Neuron (in vitro differentiated cells): ENCODE results near the gene RNF223.
"Not testable (repeated sequence)": the region's sequence is repeated elsewhere in the genome, so short reads cannot be mapped to it uniquely, and the experiment has no call there.

ENCODE experiments used
- H2AFZ ChIP-seq: one replicate; pipeline ENCODE4 v1.6.1; 2013; ENCODE audit warnings: low read depth, mild to moderate bottlenecking, inconsistent platforms, low read length, moderate library complexity
- H3K27me3 ChIP-seq: one replicate; pipeline ENCODE4 v1.6.1; 2013; ENCODE audit warnings: low read length; ENCODE audit not compliant: insufficient read depth
- H3K36me3 ChIP-seq: one replicate; pipeline ENCODE4 v1.6.1; 2013; ENCODE audit warnings: low read length; ENCODE audit not compliant: insufficient read depth
- H3K4me1 ChIP-seq: one replicate; pipeline ENCODE4 v1.6.1; 2013; ENCODE audit warnings: low read length; ENCODE audit not compliant: insufficient read depth
- H3K4me3 ChIP-seq: 2 replicates; pipeline ENCODE4 v1.5.1; 2013; ENCODE audit warnings: mild to moderate bottlenecking, low read length, moderate library complexity
- H3K9me3 ChIP-seq: one replicate; pipeline ENCODE4 v1.6.1; 2013; ENCODE audit warnings: low read length

Gene RNF223

DNA sequence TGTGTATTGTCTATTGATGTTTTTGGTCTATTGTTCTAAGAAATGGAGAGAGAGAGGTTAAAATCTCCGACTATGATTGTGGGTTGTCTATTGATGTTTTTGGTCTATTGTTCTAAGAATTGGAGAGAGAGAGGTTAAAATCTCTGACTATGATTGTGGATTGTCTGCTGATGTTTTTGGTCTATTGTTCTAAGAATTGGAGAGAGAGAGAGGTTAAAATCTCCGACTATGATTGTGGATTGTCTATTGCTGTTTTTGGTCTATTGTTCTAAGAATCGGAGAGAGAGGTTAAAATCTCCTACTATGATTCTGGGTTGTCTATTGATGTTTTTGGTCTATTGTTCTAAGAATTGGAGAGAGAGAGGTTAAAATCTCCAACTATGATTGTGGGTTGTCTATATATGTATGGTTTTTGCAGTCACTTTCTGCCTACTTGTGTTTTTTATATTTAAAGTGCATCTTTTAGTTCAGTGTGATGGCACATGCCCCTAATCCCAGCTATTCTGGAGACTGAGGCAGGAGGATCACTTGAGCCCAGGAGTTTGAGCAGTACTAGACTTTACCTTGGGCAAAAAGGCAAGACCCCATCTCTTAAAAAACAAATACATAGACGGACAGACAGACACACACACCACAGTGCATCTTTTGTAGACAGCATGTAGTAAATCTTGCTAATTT, 25.5 kb upstream of the RNF223 start:
- no peaks in the 10 kb centered on the region for H3K4me1 ChIP-seq
- H2AFZ ChIP-seq, result no peak overlapping the region
- H3K4me3 ChIP-seq, result no peak overlapping the region
- H3K9me3 ChIP-seq, result peaks cover 3% of the 10 kb centered on the region
- no peaks in the 10 kb centered on the region for H3K36me3 ChIP-seq
- no peaks in the 10 kb centered on the region for H3K27me3 ChIP-seq

DNA sequence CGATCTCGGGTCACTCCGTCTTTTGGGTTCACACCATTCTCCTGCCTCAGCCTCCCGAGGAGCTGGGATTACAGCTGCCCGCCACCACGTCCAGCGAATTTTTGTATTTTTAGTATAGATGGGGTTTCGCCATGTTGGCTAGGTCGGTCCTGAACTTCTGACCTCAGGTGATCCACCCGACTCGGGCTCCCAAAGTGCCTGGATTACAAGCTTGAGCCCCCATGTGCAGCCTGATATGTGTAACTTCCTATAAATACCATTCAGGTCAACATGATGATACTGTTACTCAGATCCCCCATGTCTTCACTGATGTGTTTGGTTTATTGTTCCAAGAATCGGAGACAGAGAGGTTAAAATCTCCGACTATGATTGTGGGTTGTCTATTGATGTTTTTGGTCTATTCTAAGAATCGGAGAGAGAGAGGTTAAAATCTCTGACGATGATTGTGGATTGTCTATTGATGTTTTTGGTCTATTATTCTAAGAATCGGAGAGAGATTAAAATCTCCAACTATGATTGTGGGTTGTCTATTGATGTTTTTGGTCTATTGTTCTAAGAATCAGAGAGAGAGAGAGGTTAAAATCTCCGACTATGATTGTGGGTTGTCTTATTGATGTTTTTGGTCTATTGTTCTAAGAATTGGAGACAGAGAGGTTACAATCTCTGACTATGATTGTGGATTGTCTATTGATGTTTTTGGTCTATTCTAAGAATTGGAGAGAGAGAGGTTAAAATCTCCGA, 24.7 kb upstream of the RNF223 start:
- Histone ChIP-seq H3K36me3 (no peaks in the 10 kb centered on the region), H3K4me3 (no peak overlapping the region), H3K27me3 (no peaks in the 10 kb centered on the region), H2AFZ (no peak overlapping the region), H3K9me3 (peaks cover 3% of the 10 kb centered on the region), H3K4me1 (no peaks in the 10 kb centered on the region)

DNA sequence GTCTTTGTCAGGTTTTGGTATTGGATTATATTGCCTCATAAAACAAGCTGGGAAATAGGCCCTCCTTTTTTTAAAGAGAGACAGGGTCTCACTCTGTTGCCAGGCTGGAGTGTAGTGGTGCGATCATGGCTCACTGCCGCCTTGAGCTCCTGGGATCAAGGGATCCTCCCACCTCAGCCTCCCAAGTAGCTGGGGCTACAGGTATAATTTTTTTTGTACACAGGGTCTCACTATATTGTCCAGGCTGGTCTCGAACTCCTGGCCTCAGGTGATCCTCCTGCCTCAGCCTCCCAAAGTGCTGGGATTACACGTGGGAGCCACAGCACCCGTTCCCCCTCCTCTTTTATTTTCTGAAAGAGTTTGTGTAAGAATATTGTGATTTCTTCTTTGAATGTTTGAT, 22.0 kb upstream of the RNF223 start:
- not testable (repeated sequence) for H3K36me3 ChIP-seq, H3K27me3 ChIP-seq, H3K4me1 ChIP-seq, H3K9me3 ChIP-seq, H2AFZ ChIP-seq, H3K4me3 ChIP-seq

DNA sequence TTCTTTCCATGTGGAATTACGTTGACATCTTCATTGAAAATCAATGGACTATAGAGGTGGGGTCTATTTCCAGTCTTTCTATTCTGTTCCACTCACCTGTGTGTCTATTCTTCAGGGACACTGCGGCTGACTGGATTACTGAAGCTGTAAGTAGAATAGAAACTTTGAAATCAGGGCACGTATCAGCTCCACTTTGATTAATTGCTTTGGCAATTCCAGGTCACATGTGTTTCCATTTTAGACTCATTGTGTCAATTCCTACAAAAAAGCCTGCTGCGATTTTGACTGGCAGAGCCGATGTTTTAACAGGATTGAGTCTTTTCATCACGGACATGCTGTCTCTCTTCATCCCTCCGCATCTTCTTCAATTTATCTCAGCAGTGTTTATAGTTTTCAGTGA, 20.9 kb upstream of the RNF223 start:
- no peaks in the 10 kb centered on the region for H3K36me3 ChIP-seq
- no peak overlapping the region for H2AFZ ChIP-seq

DNA sequence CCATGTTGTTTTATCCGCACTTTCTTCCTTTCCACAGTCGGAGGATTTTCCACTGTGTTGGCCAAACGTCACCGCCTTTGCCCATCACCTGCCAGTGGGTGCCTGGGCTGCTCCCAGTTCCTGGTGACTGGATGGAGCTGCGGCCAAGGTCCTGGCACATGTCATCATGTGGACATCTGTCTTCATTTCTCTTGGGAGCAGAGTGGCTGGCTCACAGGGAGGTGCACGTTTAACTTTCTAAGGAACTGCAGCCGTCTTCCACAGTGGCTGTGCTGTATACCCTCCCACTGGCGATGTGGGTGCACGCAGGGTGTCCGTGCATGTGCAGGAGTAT, 19.5 kb upstream of the RNF223 start:
- Histone ChIP-seq H2AFZ (no peak overlapping the region), H3K4me3 (no peak overlapping the region), H3K36me3 (no peaks in the 10 kb centered on the region), H3K4me1 (no peaks in the 10 kb centered on the region), H3K9me3 (no peaks in the 10 kb centered on the region), H3K27me3 (no peaks in the 10 kb centered on the region)

More for the DNA sequence above, 20.9 kb upstream of the RNF223 start:
- Histone ChIP-seq H3K4me3 (no peak overlapping the region), H3K9me3 (no peaks in the 10 kb centered on the region), H3K27me3 (no peaks in the 10 kb centered on the region), H3K4me1 (no peaks in the 10 kb centered on the region)

DNA sequence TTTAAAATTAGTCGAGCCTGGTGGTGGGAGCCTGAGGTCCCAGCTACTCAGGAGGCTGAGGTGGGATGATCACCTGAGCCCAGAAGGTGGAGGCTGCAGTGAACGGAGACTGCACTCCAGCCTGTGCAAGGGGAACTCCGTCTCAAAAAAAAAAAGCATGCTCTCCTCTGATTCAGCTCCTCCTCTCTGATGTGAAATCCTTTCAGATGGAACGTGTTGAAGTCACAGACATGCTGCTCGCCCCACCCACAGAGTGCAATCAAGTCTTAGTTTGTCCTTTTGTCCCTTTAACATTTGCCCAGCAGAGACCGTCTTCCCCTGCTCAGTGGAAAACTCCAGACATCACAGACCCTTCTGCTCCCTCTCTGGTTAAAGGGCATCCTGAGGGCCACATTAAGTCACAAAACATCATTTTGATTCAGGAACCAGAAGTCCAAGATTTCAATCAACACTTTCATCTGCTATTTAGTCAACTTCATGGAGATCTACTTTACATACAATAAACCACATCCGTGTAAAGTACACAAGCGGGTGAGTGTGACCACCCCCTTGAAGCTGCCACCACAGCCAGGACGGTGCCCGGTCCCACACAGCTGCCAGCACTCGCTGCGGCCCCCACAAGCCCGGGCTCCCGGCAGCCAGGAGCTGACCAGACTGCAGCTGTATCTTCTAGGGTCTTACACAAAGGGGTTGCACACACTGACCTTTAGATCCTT, 18.9 kb upstream of the RNF223 start:
- Histone ChIP-seq H3K4me3 (no peak overlapping the region), H3K36me3 (no peaks in the 10 kb centered on the region), H3K9me3 (no peaks in the 10 kb centered on the region), H2AFZ (no peak overlapping the region), H3K27me3 (no peaks in the 10 kb centered on the region), H3K4me1 (no peaks in the 10 kb centered on the region)

DNA sequence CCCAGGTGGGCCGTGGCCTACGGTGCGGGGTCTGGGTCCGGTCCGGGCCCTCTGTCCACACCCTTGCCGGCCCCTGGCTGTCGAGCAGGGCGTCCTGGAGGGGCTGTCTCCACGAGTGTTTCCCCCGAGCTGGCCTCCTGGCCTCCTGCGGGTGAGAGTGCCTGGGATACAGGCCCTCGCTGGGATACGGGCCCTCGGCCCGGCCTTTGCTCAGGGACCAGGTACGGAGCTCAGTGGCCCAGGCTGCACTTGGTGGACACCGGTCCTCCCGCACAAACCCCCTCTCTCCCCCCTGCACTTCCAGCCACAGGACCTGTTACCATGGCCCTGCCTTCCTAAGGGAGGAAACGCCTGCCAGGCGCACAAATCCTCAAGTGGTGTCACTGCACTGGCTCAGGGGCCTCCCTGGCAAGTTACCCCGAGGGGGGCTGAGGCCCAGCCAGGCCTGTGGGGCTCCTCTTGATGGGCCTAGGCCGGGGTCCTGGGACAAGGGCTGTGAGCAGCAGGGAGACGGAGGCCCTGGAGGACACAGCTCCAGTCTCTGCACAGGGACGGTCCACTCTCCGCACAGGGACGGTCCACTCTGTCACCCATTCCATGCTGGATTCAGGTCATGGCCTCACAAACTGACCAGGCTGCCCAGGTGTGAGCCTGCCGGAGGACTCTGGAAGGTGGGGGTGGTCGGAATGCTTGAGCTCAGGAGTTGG, 18.2 kb upstream of the RNF223 start:
- Histone ChIP-seq H3K36me3 (peaks cover 2% of the 10 kb centered on the region), H3K9me3 (no peaks in the 10 kb centered on the region), H3K4me3 (no peak overlapping the region), H2AFZ (no peak overlapping the region), H3K27me3 (no peaks in the 10 kb centered on the region), H3K4me1 (no peaks in the 10 kb centered on the region)

DNA sequence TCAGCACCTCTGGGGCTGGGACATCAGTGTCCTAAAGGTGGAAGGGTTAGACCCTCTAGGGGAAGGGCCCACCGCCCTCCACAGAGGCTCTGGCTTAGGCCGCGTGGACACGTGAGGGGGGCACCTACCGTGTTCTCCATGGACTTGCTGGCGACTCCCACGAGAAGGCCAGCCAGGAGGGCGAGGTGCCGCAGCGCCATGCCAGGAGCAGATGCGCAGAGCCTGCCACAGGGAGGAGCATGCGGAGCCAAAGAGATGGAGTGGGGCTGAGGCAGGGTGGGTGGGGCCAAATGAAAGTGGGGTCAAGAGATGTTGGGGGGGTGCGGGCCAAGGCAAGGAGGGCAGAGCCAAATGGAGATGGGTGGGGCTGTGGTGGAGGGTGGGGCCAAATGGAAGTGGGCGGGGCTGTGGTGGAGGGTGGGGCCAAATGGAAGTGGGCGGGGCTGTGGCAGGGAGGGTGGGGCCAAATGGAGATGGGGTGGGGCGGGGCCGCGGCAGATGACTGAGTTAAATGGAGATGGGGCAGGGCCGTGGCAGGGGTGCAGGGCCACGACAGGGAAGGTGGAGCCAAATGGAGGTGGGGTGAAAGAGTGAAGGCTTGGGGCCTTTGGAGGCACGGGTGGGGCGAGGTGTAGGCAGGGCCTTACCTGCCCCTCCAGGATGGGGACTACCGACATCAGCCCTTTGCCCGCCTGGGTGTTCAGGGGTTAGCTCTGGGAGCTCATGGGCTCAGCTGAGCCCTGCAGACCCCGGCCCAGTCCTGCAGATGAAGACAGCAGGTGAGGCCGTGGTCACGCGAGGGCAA, 17.4 kb upstream of the RNF223 start:
- no peaks in the 10 kb centered on the region for H3K27me3 ChIP-seq
- H3K4me1 ChIP-seq, result no peaks in the 10 kb centered on the region
- no peak overlapping the region for H3K4me3 ChIP-seq
- H3K36me3 ChIP-seq, result peaks cover 6% of the 10 kb centered on the region
- no peaks in the 10 kb centered on the region for H3K9me3 ChIP-seq
- no peak overlapping the region for H2AFZ ChIP-seq

DNA sequence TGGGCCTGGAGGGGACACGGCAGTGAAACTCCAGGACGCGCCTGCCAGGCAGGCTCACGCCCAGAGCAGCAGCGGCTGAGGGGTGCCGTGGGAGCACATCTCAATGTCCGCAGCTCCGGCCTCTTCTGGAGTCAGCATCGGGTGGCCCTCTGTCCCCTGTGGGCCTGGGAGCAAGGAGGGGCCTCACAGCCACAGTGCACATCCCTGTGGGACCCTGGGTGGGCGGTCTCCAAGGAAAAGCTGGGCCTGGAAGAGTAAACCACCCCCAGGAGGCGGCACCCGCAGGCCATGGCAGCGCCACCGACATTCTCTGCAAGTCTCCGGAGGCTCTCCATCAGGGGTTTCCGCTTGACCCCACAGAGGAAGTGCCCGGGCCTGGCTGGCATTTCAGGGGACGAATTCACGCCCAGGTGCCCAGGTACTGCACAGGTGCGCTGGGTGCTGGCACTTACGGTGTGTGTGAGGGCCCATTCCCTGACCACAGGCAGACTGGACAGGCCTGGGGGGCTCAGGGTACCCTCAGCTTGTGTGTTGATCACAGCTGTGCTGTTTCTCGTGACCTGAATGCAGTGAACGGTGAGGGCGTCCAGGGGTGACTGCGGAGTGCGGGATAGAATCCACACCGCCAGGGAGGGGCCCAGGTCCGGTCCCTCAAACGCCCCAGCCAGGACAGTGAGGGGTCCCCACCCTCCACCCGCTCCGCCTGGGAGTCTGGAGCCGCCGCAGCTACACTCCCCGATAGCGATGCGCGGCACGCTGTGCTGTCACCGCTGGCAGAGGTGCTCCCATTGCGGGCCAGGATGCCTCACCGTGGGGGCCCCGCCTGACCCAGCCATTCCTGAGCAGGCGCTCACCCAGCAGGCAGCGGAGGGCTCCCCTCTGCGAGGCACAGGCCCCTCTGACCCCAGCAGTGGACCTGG, 16.6 kb upstream of the RNF223 start:
- H3K27me3 ChIP-seq, result no peaks in the 10 kb centered on the region
- H3K4me3 ChIP-seq, result no peak overlapping the region
- H3K9me3 ChIP-seq, result no peaks in the 10 kb centered on the region
- no peaks in the 10 kb centered on the region for H3K4me1 ChIP-seq
- peaks cover 7% of the 10 kb centered on the region for H3K36me3 ChIP-seq
- H2AFZ ChIP-seq, result no peak overlapping the region

DNA sequence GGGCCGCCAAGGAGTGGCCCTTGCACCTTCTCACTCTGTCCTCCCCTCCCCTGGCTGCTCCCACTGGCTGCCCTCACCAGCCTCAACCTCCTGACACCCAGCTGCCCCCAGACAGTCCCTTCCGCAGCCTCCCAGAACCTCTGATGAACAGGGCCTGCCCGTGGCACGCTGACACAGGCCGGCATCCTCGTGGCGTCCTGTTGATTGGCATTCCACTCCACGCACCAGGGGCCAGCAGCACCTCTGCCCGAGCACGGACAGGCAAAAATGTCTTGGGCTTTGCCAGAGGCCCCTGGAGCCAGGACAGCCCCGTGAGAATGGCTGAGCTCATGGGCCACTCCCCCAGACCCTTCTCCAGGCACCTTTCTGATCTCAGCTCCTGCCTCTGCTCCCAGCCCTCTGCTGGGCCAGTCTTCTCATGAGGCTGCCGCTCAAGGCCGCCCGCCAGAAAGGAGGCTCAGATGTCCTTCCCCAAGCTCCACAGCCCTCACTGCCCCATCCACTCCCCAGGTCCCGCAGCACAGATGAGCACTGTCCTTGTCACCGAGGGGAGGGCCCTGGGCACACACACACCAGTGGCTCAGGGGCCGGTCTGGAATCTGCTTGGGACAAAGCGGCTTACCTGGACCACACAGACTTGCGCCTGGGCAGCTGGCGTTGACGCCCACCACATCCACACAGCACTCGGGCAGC, 15.8 kb upstream of the RNF223 start:
- no peaks in the 10 kb centered on the region for H3K9me3 ChIP-seq
- H3K27me3 ChIP-seq, result no peaks in the 10 kb centered on the region
- no peaks in the 10 kb centered on the region for H3K4me1 ChIP-seq
- no peak overlapping the region for H2AFZ ChIP-seq
- H3K36me3 ChIP-seq, result peaks cover 7% of the 10 kb centered on the region
- H3K4me3 ChIP-seq, result no peak overlapping the region

DNA sequence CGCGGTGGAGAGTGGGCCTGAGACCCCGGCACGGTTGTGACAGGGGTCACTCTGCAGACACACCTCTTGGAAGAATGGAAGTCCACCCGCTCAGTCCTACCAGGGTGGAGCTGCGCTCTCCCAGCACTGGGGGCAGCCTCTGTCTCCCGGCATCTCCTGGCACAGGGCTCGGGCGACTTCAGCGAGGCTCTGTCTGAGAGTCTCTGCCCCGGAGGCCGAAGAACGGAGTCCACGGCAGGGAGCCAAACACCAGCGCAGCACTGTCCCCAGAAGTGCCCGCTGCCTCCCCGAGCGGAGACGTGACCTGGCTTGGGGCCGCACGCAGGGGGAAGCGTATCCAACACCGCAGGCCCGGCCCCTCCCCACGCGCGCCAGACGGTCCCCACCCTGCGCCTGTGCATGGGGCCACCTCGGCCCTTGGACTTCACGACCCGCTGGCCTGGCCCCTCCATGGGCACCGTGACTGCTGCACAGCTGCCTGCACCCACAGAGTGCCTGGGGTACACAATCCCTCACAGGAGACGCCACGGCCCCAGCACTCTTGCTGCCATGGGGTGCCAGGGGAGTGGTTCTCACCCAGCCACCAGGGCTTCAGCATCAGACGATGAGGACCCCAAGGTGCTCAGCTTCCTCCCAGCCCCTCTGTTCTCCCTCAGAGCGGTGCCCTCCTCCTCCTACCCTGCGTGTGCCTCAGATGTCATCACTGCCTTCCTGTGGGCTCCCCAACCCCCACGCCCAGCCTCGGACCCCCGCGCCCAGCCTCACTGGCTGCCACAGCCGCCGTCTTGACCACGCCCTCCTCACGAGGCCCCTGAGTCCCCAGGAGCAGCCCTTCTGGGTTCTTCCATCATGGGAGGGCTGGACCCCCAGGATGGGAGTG, 14.9 kb upstream of the RNF223 start:
- Histone ChIP-seq H2AFZ (no peak overlapping the region), H3K9me3 (no peaks in the 10 kb centered on the region), H3K27me3 (no peaks in the 10 kb centered on the region), H3K4me3 (no peak overlapping the region), H3K36me3 (peaks cover 11% of the 10 kb centered on the region), H3K4me1 (no peaks in the 10 kb centered on the region)
